ENCODE data around the gene ABR.
"Not testable (repeated sequence)": the region's sequence is repeated elsewhere in the genome, so short reads cannot be mapped to it uniquely, and the experiment has no call there.

The ABR gene

GRCh38 chr17:1104222-1104621 lies 75.6 kb downstream of the ABR start:
- peak overlapping the region; percentile 23 for H3K27ac Mint-ChIP-seq
- no peak overlapping the region for H3K4me3 Mint-ChIP-seq
- intact Hi-C loops (cut with micrococcal nuclease): no loop called here
- H3K36me3 Mint-ChIP-seq (ENCODE audit: low read depth): peaks cover 100% of the 10 kb centered on the region
- H3K4me1 Mint-ChIP-seq (ENCODE audit: low read depth): peaks cover 76% of the 10 kb centered on the region
- no peaks in the 10 kb centered on the region for H3K9me3 Mint-ChIP-seq
- no peaks in the 10 kb centered on the region for H3K27me3 Mint-ChIP-seq

DNA sequence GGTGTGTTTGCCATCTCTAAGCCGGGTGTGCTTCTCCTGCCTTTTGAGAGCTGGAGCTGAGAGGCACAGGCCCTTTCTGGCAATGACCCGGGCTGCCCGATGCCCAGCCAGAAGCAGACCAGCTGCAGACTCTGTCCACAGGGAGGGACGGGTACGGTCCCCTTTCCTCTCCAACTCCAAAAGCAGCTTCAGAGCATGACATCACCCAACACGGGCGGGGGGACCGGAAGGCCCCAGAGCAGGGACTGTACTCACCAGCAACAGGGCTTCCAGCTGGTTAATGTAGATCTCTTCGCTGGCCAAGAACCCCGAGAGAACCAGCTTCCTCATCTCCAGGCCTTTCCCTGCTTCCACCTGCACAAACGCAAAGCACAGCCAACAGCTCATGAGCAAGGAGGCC lies 79.4 kb downstream of the ABR start:
- H3K9me3 Mint-ChIP-seq: no peaks in the 10 kb centered on the region
- peak overlapping the region; percentile 93 for H3K27ac Mint-ChIP-seq
- peaks cover 83% of the 10 kb centered on the region for H3K4me1 Mint-ChIP-seq (ENCODE audit: low read depth)
- no peaks in the 10 kb centered on the region for H3K27me3 Mint-ChIP-seq
- H3K4me3 Mint-ChIP-seq: no peak overlapping the region
- intact Hi-C loops (cut with micrococcal nuclease): no loop called here
- peaks cover 99% of the 10 kb centered on the region for H3K36me3 Mint-ChIP-seq (ENCODE audit: low read depth)

DNA sequence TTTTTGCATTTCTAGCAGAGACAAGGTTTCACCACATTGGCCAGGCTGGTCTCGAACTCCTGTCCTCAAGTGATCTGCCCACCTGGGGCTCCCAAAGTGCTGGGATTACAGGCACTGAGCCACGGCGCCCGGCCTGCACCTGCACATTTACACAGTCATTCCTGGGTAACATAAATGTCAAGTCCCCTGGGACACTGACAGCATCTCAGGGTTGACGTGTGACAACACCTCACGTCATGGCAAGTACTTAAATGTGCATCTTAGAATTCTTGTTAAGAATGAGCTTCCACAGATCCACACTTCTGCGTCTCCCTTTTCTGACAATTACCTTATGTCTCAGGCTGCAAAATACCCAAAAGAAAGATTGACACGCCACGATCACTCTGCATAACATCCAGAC lies 80.5 kb downstream of the ABR start:
- no peaks in the 10 kb centered on the region for H3K9me3 Mint-ChIP-seq
- intact Hi-C loops (cut with micrococcal nuclease): no loop called here
- H3K27me3 Mint-ChIP-seq: no peaks in the 10 kb centered on the region
- H3K36me3 Mint-ChIP-seq (ENCODE audit: low read depth): peaks cover 99% of the 10 kb centered on the region
- H3K27ac Mint-ChIP-seq: peak overlapping the region; percentile 93
- peaks cover 90% of the 10 kb centered on the region for H3K4me1 Mint-ChIP-seq (ENCODE audit: low read depth)
- H3K4me3 Mint-ChIP-seq: peak overlapping the region; percentile 45

GRCh38 chr17:1097972-1098744 lies 81.6 kb downstream of the ABR start:
- not testable (repeated sequence) for H3K27me3 Mint-ChIP-seq, H3K9me3 Mint-ChIP-seq
- Mint-ChIP-seq H3K4me3 (peak overlapping the region; percentile 59), H3K4me1 (ENCODE audit: low read depth) (peaks cover 90% of the 10 kb centered on the region), H3K27ac (peak overlapping the region; percentile 93), H3K36me3 (ENCODE audit: low read depth) (peaks cover 99% of the 10 kb centered on the region)
- intact Hi-C loops (cut with micrococcal nuclease): loop anchor here (1.0 kb wide), 1 partner anchor 10 kb away; no protein-coding TSS in a partner anchor

DNA sequence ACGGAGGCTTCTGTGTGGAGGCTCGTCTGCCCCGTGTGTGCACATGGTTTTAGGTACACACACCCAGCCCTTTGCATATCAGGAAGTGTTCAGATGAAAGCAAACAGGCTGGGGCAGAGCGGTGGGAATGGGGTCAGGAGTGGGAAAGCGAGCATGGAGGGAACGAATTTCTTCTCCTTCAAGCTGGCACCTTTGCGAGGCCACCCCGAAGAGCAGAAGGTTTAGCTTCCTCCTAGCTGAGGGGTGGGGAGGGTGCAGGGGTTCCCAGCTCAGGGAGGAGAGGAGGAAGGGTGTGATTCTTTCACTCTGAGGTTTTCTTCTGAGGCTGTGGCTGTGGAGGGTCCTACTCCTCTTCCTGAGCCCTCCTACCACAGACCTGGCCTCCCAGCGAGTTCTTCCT lies 83.6 kb downstream of the ABR start:
- no peaks in the 10 kb centered on the region for H3K9me3 Mint-ChIP-seq
- peaks cover 96% of the 10 kb centered on the region for H3K4me1 Mint-ChIP-seq (ENCODE audit: low read depth)
- intact Hi-C loops (cut with micrococcal nuclease): no loop called here
- H3K36me3 Mint-ChIP-seq (ENCODE audit: low read depth): peaks cover 95% of the 10 kb centered on the region
- H3K27me3 Mint-ChIP-seq: no peaks in the 10 kb centered on the region
- peak overlapping the region; percentile 93 for H3K27ac Mint-ChIP-seq
- peak overlapping the region; percentile 68 for H3K4me3 Mint-ChIP-seq

DNA sequence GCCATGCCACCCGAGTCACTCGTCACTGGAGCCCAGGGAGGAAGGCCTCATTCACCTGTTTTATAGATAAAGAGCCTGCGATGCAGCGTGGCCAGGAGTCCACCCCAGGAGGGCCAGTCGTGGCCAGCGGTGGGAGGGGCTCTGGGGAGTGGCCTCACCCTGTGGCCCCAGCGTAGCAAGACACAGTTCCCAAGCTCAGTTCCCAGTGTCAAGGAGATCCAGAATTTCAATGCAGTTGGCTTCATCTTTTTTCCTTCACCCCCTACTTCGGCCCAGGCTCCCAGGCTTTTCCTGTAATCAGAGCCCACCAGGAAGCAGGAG lies 84.0 kb downstream of the ABR start:
- H3K27me3 Mint-ChIP-seq: no peaks in the 10 kb centered on the region
- H3K27ac Mint-ChIP-seq: peak overlapping the region; percentile 93
- no peaks in the 10 kb centered on the region for H3K9me3 Mint-ChIP-seq
- peaks cover 97% of the 10 kb centered on the region for H3K4me1 Mint-ChIP-seq (ENCODE audit: low read depth)
- intact Hi-C loops (cut with micrococcal nuclease): no loop called here
- H3K4me3 Mint-ChIP-seq: peak overlapping the region; percentile 68
- peaks cover 95% of the 10 kb centered on the region for H3K36me3 Mint-ChIP-seq (ENCODE audit: low read depth)

DNA sequence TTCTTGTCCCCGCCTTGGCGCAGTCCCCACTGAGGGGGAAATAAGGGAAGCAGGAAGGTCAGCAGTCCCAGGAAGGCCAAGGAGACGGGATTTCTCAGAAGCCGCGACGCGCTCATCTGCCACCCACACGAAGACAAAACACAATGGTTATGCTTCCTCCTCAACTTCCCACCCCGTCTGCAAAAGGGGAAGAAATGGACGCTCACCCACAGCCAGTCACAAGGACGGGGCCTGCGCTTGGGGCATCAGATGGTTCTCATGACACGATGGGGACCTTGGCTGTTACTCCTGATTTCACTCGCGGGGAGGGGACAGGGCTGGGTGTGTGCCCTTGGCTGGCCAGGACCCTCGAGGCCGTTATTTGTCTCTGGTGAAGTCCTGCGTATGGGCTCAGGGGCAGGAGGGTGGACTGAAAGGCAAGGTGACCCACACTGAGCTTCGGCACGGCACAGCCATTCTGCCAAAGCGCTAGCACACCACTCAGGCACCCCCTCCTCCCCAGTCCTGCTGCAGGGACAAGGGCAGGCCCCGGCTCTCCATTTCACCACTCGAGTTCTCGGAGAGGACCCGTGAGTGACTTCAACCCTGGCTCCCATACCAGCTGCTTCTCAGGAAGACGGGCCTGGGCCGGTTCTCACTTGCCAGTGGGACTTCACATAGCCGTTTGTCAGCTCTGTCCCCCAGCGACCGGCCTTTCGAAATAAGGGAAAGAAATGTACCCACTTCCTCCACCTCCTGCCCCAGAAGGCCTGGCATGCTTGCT lies 84.5 kb downstream of the ABR start:
- intact Hi-C loops (cut with micrococcal nuclease): no loop called here
- Mint-ChIP-seq H3K27me3 (no peaks in the 10 kb centered on the region), H3K4me3 (peak overlapping the region; percentile 68), H3K9me3 (no peaks in the 10 kb centered on the region), H3K36me3 (ENCODE audit: low read depth) (peaks cover 95% of the 10 kb centered on the region), H3K4me1 (ENCODE audit: low read depth) (peaks cover 97% of the 10 kb centered on the region), H3K27ac (peak overlapping the region; percentile 93)

DNA sequence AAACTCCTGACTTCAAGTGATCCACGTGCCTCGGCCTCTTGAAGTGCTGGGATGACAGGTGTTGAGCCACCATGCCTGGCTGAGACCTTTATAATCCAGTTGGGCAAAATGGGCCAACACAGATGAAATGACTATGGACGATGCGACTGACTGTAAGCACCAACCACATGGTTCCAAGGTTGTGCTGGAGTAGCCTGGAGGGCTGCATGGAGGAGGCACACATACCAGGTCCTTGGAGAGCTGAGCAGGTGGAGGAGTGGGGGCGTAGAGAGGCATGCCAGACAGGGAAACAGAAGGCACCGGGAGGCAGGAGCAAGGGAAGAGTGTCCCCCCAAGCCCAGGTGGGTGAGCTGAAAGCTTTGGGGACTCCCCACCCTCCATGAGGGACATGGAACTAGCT lies 85.2 kb downstream of the ABR start:
- Mint-ChIP-seq H3K4me3 (peak overlapping the region; percentile 68), H3K4me1 (ENCODE audit: low read depth) (peaks cover 97% of the 10 kb centered on the region), H3K27ac (peak overlapping the region; percentile 93), H3K36me3 (ENCODE audit: low read depth) (peaks cover 95% of the 10 kb centered on the region), H3K27me3 (no peaks in the 10 kb centered on the region), H3K9me3 (no peaks in the 10 kb centered on the region)
- intact Hi-C loops (cut with micrococcal nuclease): no loop called here

- H3K9me3 Mint-ChIP-seq: no peaks in the 10 kb centered on the region
- H3K36me3 Mint-ChIP-seq (ENCODE audit: low read depth): peaks cover 95% of the 10 kb centered on the region
- no peaks in the 10 kb centered on the region for H3K27me3 Mint-ChIP-seq
- peak overlapping the region; percentile 93 for H3K27ac Mint-ChIP-seq
- peaks cover 86% of the 10 kb centered on the region for H3K4me1 Mint-ChIP-seq (ENCODE audit: low read depth)
- intact Hi-C loops (cut with micrococcal nuclease): no loop called here
- peak overlapping the region; percentile 75 for H3K4me3 Mint-ChIP-seq
Measured at GRCh38 chr17:1091900-1092299, 87.9 kb downstream of the ABR start.

- Mint-ChIP-seq H3K27me3 (no peaks in the 10 kb centered on the region), H3K36me3 (ENCODE audit: low read depth) (peaks cover 96% of the 10 kb centered on the region), H3K4me3 (peak overlapping the region; percentile 75), H3K27ac (peak overlapping the region; percentile 93), H3K4me1 (ENCODE audit: low read depth) (peaks cover 82% of the 10 kb centered on the region), H3K9me3 (no peaks in the 10 kb centered on the region)
- intact Hi-C loops (cut with micrococcal nuclease): no loop called here
Measured at GRCh38 chr17:1091190-1091534, 88.6 kb downstream of the ABR start.

- Mint-ChIP-seq H3K4me3 (peak overlapping the region; percentile 75), H3K27me3 (no peaks in the 10 kb centered on the region), H3K4me1 (ENCODE audit: low read depth) (peaks cover 76% of the 10 kb centered on the region), H3K9me3 (no peaks in the 10 kb centered on the region), H3K27ac (peak overlapping the region; percentile 93), H3K36me3 (ENCODE audit: low read depth) (peaks cover 96% of the 10 kb centered on the region)
- intact Hi-C loops (cut with micrococcal nuclease): no loop called here
Measured at GRCh38 chr17:1090465-1091189, 89.2 kb downstream of the ABR start.

DNA sequence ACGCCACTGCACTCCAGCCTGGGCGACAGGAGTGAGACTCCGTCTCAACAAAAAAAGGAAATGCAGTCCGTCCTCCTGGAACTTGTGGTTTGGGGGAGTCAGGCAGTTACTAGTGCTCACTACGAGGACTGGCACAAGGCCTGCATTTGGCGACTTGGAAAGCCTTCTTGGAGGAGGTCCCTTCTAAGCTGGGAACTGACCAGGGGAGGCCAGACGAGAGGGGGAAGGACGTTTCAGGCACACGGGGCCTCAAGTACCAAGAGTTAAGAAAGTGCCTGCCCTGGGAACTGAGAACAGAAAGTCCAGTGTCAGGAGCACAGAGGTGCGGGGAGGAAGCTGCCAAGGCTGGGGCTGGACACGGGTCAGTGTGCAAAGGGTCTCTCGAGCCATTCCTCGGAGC lies 89.9 kb downstream of the ABR start:
- no peaks in the 10 kb centered on the region for H3K27me3 Mint-ChIP-seq
- H3K27ac Mint-ChIP-seq: peak overlapping the region; percentile 93
- H3K4me3 Mint-ChIP-seq: peak overlapping the region; percentile 75
- H3K4me1 Mint-ChIP-seq (ENCODE audit: low read depth): peaks cover 69% of the 10 kb centered on the region
- peaks cover 96% of the 10 kb centered on the region for H3K36me3 Mint-ChIP-seq (ENCODE audit: low read depth)
- no peaks in the 10 kb centered on the region for H3K9me3 Mint-ChIP-seq
- intact Hi-C loops (cut with micrococcal nuclease): no loop called here

GRCh38 chr17:1087381-1088241 lies 92.2 kb downstream of the ABR start:
- H3K4me1 Mint-ChIP-seq (ENCODE audit: low read depth): peaks cover 54% of the 10 kb centered on the region
- no peaks in the 10 kb centered on the region for H3K27me3 Mint-ChIP-seq

More at GRCh38 chr17:1087381-1088241, 92.2 kb downstream of the ABR start:
- intact Hi-C loops (cut with micrococcal nuclease): no loop called here
- peaks cover 100% of the 10 kb centered on the region for H3K36me3 Mint-ChIP-seq (ENCODE audit: low read depth)
- H3K9me3 Mint-ChIP-seq: no peaks in the 10 kb centered on the region
- H3K27ac Mint-ChIP-seq: peak overlapping the region; percentile 93
- H3K4me3 Mint-ChIP-seq: no peak overlapping the region

All from dendritic cell treated with granulocyte-macrophage colony-stimulating factor and Interleukin-4, amounts not matched to agents 40 ng/mL and 50 ng/mL, for 4 days (primary cell).